Esophagus muscularis mucosa (tissue), 4 donors: Measurements from ENCODE around the gene CIDEB.

Source experiments
- EP300 ChIP-seq: sonication (generic); formaldehyde crosslinking; IDR thresholded peaks from one replicate; pipeline ENCODE4 v1.6.1; 2017; ENCODE audit warnings: antibody characterized with exemption
- POLR2A ChIP-seq: fragments of 450-650 bp; IDR thresholded peaks from one replicate; pipeline ENCODE4 v1.6.1; 2017; ENCODE audit warnings: antibody characterized with exemption, moderate library complexity, mild to moderate bottlenecking, low read depth
- POLR2AphosphoS5 ChIP-seq, 2 donors: sonication (generic); formaldehyde crosslinking; IDR thresholded peaks; one replicate each; pipeline ENCODE4 v1.6.1; 2017; ENCODE audit warnings: antibody characterized with exemption in 2 of 2
- TF ChIP-seq, protein P1 (sequence below), 3 experiments: fragments of 200-600 bp in 2 of 3; fragments of 450-650 bp in 1 of 3; sonication (generic) in 2 of 3; IDR thresholded peaks; one replicate each; pipeline ENCODE4 v1.5.1; 2017 to 2019; ENCODE audit warnings: antibody characterized with exemption in 3 of 3, mild to moderate bottlenecking in 2 of 3, moderate library complexity in 1 of 3

- TF ChIP-seq, protein P1, sequence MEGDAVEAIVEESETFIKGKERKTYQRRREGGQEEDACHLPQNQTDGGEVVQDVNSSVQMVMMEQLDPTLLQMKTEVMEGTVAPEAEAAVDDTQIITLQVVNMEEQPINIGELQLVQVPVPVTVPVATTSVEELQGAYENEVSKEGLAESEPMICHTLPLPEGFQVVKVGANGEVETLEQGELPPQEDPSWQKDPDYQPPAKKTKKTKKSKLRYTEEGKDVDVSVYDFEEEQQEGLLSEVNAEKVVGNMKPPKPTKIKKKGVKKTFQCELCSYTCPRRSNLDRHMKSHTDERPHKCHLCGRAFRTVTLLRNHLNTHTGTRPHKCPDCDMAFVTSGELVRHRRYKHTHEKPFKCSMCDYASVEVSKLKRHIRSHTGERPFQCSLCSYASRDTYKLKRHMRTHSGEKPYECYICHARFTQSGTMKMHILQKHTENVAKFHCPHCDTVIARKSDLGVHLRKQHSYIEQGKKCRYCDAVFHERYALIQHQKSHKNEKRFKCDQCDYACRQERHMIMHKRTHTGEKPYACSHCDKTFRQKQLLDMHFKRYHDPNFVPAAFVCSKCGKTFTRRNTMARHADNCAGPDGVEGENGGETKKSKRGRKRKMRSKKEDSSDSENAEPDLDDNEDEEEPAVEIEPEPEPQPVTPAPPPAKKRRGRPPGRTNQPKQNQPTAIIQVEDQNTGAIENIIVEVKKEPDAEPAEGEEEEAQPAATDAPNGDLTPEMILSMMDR (IDR thresholded peaks at IDR 0.05), result no peak
- no peak for TF ChIP-seq POLR2A
- TF ChIP-seq EP300, result no peak
- TF ChIP-seq POLR2AphosphoS5 (IDR thresholded peaks at IDR 0.05), result no peak
Measured at GRCh38 chr14:24291446-24292117, 16.2 kb downstream of the CIDEB start.
